ENCODE results near the gene INO80D.

INO80D gene

GRCh38 chr2:206084439-206084869 lies 1.5 kb downstream of the INO80D start:
- peak overlapping the region; percentile 100 for H3K4me3 ChIP-seq (ENCODE audit: severe bottlenecking)
- H3K27ac ChIP-seq (ENCODE audit: poor library complexity, severe bottlenecking), result peak overlapping the region; percentile 95
- no peaks in the 10 kb centered on the region for H3K9me3 ChIP-seq (ENCODE audit: severe bottlenecking)
- no peak for TF ChIP-seq CTCF (IDR thresholded peaks at IDR 0.05; ENCODE audit: poor library complexity, severe bottlenecking)
- peaks cover 4% of the 10 kb centered on the region for H3K4me1 ChIP-seq (ENCODE audit: insufficient read depth, poor library complexity, severe bottlenecking)
- H3K27me3 ChIP-seq (ENCODE audit: insufficient read depth, poor library complexity, severe bottlenecking), result no peaks in the 10 kb centered on the region
- ATAC-seq (ENCODE audit: low read depth) (peak; percentile 84), DNase-seq (ENCODE audit: low spot score) (peak; percentile 75)
- peaks cover 7% of the 10 kb centered on the region; the same call in 1 of the 2 replicates for H3K36me3 ChIP-seq (ENCODE audit: low read depth)

GRCh38 chr2:206083602-206084438 lies 2.2 kb downstream of the INO80D start:
- no peak for TF ChIP-seq CTCF (IDR thresholded peaks at IDR 0.05; ENCODE audit: poor library complexity, severe bottlenecking)
- peak overlapping the region; percentile 95 for H3K27ac ChIP-seq (ENCODE audit: poor library complexity, severe bottlenecking)
- peaks cover 7% of the 10 kb centered on the region; the same call in 1 of the 2 replicates for H3K36me3 ChIP-seq (ENCODE audit: low read depth)
- DNase-seq (ENCODE audit: low spot score), result no peak
- H3K27me3 ChIP-seq (ENCODE audit: insufficient read depth, poor library complexity, severe bottlenecking), result no peaks in the 10 kb centered on the region
- no peak; the same call in 2 of the 3 replicates for ATAC-seq (ENCODE audit: low read depth)
- peak overlapping the region; percentile 100 for H3K4me3 ChIP-seq (ENCODE audit: severe bottlenecking)
- H3K4me1 ChIP-seq (ENCODE audit: insufficient read depth, poor library complexity, severe bottlenecking), result peaks cover 4% of the 10 kb centered on the region
- H3K9me3 ChIP-seq (ENCODE audit: severe bottlenecking), result no peaks in the 10 kb centered on the region

GRCh38 chr2:206082298-206082843 lies 3.6 kb downstream of the INO80D start:
- Histone ChIP-seq H3K9me3 (ENCODE audit: severe bottlenecking) (no peaks in the 10 kb centered on the region), H3K4me3 (ENCODE audit: severe bottlenecking) (no peak overlapping the region), H3K27me3 (ENCODE audit: insufficient read depth, poor library complexity, severe bottlenecking) (no peaks in the 10 kb centered on the region), H3K27ac (ENCODE audit: poor library complexity, severe bottlenecking) (no peak overlapping the region), H3K36me3 (ENCODE audit: low read depth) (no peaks in the 10 kb centered on the region), H3K4me1 (ENCODE audit: insufficient read depth, poor library complexity, severe bottlenecking) (peaks cover 4% of the 10 kb centered on the region)
- DNase-seq (ENCODE audit: low spot score), result no peak
- no peak for ATAC-seq (ENCODE audit: low read depth)
- TF ChIP-seq CTCF (IDR thresholded peaks at IDR 0.05; ENCODE audit: poor library complexity, severe bottlenecking), result no peak

- no peak overlapping the region for H3K4me3 ChIP-seq (ENCODE audit: severe bottlenecking)
- DNase-seq (ENCODE audit: low spot score), result no peak
- H3K27me3 ChIP-seq (ENCODE audit: insufficient read depth, poor library complexity, severe bottlenecking), result no peaks in the 10 kb centered on the region
- no peak overlapping the region for H3K27ac ChIP-seq (ENCODE audit: poor library complexity, severe bottlenecking)
- no peak for TF ChIP-seq CTCF (IDR thresholded peaks at IDR 0.05; ENCODE audit: poor library complexity, severe bottlenecking)
- H3K4me1 ChIP-seq (ENCODE audit: insufficient read depth, poor library complexity, severe bottlenecking), result peaks cover 4% of the 10 kb centered on the region
- H3K36me3 ChIP-seq (ENCODE audit: low read depth), result no peaks in the 10 kb centered on the region
- ATAC-seq (ENCODE audit: low read depth), result no peak
- H3K9me3 ChIP-seq (ENCODE audit: severe bottlenecking), result no peaks in the 10 kb centered on the region
Measured at GRCh38 chr2:206080927-206081326, 5.0 kb downstream of the INO80D start.

All from RWPE2 (cell line).